NB4 (cell line): ENCODE data around the gene RAB42.
"Not testable (repeated sequence)": the region's sequence is repeated elsewhere in the genome, so short reads cannot be mapped to it uniquely, and the experiment has no call there.

Experiments
- MYC ChIP-seq: IDR thresholded peaks from 2 replicates; pipeline ENCODE4 v1.6.1; 2011; ENCODE audit warnings: low read depth, low read length
- POLR2A ChIP-seq: IDR thresholded peaks from 2 replicates; pipeline ENCODE4 v1.6.1; 2011; ENCODE audit warnings: mild to moderate bottlenecking; ENCODE audit not compliant: insufficient read length; ENCODE audit errors: extremely low read depth
- TF ChIP-seq, protein P1 (sequence below): IDR thresholded peaks from one replicate; pipeline ENCODE4 v1.5.1; 2012; ENCODE audit warnings: low read depth, low read length
- TF ChIP-seq, protein P2 (sequence below): IDR thresholded peaks from 2 replicates; pipeline ENCODE4 v1.6.1; 2011; ENCODE audit warnings: low read depth, low read length

DNA sequence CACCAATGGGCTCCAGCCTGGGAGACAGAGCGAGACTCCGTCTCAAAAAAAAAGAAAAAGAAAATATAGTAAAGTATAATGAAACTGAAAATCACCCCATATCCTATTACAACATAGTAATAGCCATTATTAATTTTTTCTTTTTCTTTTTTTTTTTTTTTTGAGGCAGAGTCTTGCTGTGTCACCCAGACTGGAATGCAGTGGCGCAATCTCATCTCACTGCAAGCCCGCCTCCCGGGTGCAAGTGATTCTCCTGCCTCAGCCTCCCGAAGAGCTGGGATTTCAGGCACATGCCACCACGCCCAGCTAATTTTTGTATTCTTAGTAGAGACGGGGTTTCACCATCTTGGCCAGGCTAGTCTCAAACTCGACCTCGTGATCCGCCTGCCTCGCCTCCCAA lies 19.2 kb upstream of the RAB42 start:
- TF ChIP-seq, protein P1, sequence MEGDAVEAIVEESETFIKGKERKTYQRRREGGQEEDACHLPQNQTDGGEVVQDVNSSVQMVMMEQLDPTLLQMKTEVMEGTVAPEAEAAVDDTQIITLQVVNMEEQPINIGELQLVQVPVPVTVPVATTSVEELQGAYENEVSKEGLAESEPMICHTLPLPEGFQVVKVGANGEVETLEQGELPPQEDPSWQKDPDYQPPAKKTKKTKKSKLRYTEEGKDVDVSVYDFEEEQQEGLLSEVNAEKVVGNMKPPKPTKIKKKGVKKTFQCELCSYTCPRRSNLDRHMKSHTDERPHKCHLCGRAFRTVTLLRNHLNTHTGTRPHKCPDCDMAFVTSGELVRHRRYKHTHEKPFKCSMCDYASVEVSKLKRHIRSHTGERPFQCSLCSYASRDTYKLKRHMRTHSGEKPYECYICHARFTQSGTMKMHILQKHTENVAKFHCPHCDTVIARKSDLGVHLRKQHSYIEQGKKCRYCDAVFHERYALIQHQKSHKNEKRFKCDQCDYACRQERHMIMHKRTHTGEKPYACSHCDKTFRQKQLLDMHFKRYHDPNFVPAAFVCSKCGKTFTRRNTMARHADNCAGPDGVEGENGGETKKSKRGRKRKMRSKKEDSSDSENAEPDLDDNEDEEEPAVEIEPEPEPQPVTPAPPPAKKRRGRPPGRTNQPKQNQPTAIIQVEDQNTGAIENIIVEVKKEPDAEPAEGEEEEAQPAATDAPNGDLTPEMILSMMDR = not testable (repeated sequence)
- TF ChIP-seq POLR2A, MYC: not testable (repeated sequence)
- TF ChIP-seq, protein P2, sequence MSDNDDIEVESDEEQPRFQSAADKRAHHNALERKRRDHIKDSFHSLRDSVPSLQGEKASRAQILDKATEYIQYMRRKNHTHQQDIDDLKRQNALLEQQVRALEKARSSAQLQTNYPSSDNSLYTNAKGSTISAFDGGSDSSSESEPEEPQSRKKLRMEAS = not testable (repeated sequence)
